ENCODE data around the gene AHCYL2. TPM values are rescaled to one million over a fixed set of nuclear protein-coding genes. Genes with fewer than 3 reads are reported as not detected.

AHCYL2 gene
- total and polyA plus RNA-seq, 2 donors (not counting 1 experiment from before 2014, with no cell fraction given): 8.8 to 26.2 TPM

DNA sequence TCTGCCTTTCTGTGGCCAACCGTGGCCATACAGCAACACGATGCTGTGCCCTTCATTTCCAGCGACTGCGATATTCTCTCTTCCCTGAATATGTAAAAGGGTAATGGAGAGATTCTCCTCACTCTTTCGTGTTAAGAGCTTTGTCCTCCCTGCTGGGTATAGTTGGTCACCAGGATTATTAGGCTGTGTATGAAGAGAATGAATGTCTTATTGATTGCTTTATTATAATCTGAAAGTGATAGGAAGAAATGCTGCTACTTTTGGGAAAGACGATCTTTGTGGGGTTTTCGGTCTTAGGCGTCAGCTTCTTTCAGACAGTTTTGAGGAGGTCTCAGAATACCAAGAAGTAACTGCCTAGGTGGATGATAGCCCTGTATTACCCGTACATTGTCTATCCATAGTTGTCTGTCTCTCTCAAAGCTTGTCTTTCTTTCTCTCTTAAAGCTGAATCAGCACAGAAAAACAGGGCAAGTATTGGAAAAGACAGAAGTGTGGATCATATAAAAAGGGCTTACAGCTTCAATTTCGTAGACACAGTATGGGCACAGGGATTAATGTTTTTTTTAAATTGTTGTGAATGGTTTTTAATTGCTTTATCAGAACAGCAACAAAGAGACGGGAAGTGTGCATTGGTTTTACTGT is 1.2 kb downstream of the AHCYL2 start:
- no peaks in the 10 kb centered on the region for H3K9me3 Mint-ChIP-seq (ENCODE audit: insufficient read depth)
- peaks cover 49% of the 10 kb centered on the region for H3K79me2 ChIP-seq (ENCODE audit: control insufficient read depth, insufficient read depth, low read length)
- H3K4me1 ChIP-seq (ENCODE audit: control insufficient read depth in 2 of 2, insufficient read depth in 2 of 2, low read length in 2 of 2): peaks cover 27% of the 10 kb centered on the region in 2 donors
- H3K4me3 Mint-ChIP-seq: peak overlapping the region; percentile 93
- 50% methylated on average over 4 of the region's 11 CpGs for WGBS (ENCODE audit: insufficient coverage)
- no peaks in the 10 kb centered on the region for H3K9me3 ChIP-seq (ENCODE audit: control extremely low read depth in 1 of 3, control insufficient read depth in 2 of 3, insufficient read depth in 1 of 3, low read length in 2 of 3)
- H3K27ac ChIP-seq (ENCODE audit: low read length in 2 of 2): peak overlapping the region in 1 of 2 donors; percentile 94
- H3K9ac ChIP-seq (ENCODE audit: low read length): peak overlapping the region; percentile 92
- DNase-seq (no peak), ATAC-seq (ENCODE audit: low read depth) (no peak)
- no peaks in the 10 kb centered on the region for H3K27me3 ChIP-seq (replicated peaks in 1 of 4; ENCODE audit: control extremely low read depth in 1 of 4, control insufficient read depth in 3 of 4, insufficient read depth in 4 of 4, low read length in 3 of 4)
- peak overlapping the region; percentile 97 for H3K4me2 ChIP-seq (replicated peaks; ENCODE audit: low read depth, low read length, poor library complexity, severe bottlenecking)
- H3K4me3 ChIP-seq (ENCODE audit: control extremely low read depth in 1 of 5, extremely low read depth in 1 of 5, insufficient read depth in 1 of 5, low read depth in 2 of 5, low read length in 4 of 5): peak overlapping the region; percentile 61 to 94 (median 75)
- intact Hi-C loops (cut with micrococcal nuclease): loop anchor here (2.0 to 10.0 kb wide), 4 partner anchors 209 to 1441 kb away; partner anchors contain the start of genes RBM28 and STRIP2
- H2AFZ ChIP-seq (ENCODE audit: insufficient read depth, low read depth, low read length, poor library complexity, severe bottlenecking): peak overlapping the region; percentile 99
- POLR2A ChIA-PET: no interaction called here
- H3K4me1 Mint-ChIP-seq: peaks cover 35% of the 10 kb centered on the region
- H4K20me1 ChIP-seq (ENCODE audit: control insufficient read depth, insufficient read depth, low read length, poor library complexity, severe bottlenecking): no peaks in the 10 kb centered on the region
- H3K27ac Mint-ChIP-seq: peak overlapping the region; percentile 88
- TF ChIP-seq EZH2 (IDR thresholded peaks at IDR 0.05; ENCODE audit: borderline replicate concordance, insufficient read depth, low read depth, low read length, poor library complexity, severe bottlenecking): no peak
- TF ChIP-seq, protein P1, sequence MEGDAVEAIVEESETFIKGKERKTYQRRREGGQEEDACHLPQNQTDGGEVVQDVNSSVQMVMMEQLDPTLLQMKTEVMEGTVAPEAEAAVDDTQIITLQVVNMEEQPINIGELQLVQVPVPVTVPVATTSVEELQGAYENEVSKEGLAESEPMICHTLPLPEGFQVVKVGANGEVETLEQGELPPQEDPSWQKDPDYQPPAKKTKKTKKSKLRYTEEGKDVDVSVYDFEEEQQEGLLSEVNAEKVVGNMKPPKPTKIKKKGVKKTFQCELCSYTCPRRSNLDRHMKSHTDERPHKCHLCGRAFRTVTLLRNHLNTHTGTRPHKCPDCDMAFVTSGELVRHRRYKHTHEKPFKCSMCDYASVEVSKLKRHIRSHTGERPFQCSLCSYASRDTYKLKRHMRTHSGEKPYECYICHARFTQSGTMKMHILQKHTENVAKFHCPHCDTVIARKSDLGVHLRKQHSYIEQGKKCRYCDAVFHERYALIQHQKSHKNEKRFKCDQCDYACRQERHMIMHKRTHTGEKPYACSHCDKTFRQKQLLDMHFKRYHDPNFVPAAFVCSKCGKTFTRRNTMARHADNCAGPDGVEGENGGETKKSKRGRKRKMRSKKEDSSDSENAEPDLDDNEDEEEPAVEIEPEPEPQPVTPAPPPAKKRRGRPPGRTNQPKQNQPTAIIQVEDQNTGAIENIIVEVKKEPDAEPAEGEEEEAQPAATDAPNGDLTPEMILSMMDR (IDR thresholded peaks at IDR 0.05): no peak
- CTCF ChIA-PET: interaction anchor here (1.0 to 2.1 kb wide), 4 partner anchors 22 to 72 kb away, joined by 3 to 8 read pairs (median 6); no protein-coding TSS in a partner anchor
- H3K27me3 Mint-ChIP-seq: no peaks in the 10 kb centered on the region
- no peaks in the 10 kb centered on the region for H3K36me3 ChIP-seq (replicated peaks in 1 of 2; ENCODE audit: control extremely low read depth in 1 of 2, control insufficient read depth in 1 of 2, extremely low read depth in 1 of 2, insufficient read depth in 2 of 2, low read length in 1 of 2)

All from B cell (primary cell).